ENCODE data around the gene NR4A1. TPM values are rescaled to one million over a fixed set of nuclear protein-coding genes. Genes with fewer than 3 reads are reported as not detected.

NR4A1 gene
- total RNA-seq, 3 donors from 2014 or later (not counting 1 experiment from before 2014, with no cell fraction given) = 72.5 to 177 (median 96.7) TPM

- peak in 1 of 3 donors; percentile 11 for ATAC-seq
- Mint-ChIP-seq H3K27me3 (ENCODE audit: low read depth in 2 of 2) (peaks cover 0 to 9% of the 10 kb centered on the region in 2 donors), H3K4me1 (peaks cover 29 to 38% of the 10 kb centered on the region in 2 donors), H3K9me3 (no peaks in the 10 kb centered on the region), H3K36me3 (no peaks in the 10 kb centered on the region), H3K4me3 (no peak overlapping the region), H3K27ac (peak overlapping the region in 1 of 2 donors; percentile 70)
- Histone ChIP-seq H3K4me1 (ENCODE audit: control insufficient read depth, insufficient read depth, low read length) (peaks cover 43% of the 10 kb centered on the region), H3K27ac (ENCODE audit: low read length) (no peak overlapping the region), H3K4me3 (ENCODE audit: low read length) (no peak overlapping the region), H3K9me3 (ENCODE audit: control insufficient read depth, insufficient read depth, low read length) (no peaks in the 10 kb centered on the region), H3K27me3 (ENCODE audit: control insufficient read depth, insufficient read depth, low read length) (no peaks in the 10 kb centered on the region), H3K36me3 (ENCODE audit: control insufficient read depth, insufficient read depth, low read length) (no peaks in the 10 kb centered on the region)
- DNase-seq = no peak
- intact Hi-C loops (cut with micrococcal nuclease) = no loop called here
- no peak for TF ChIP-seq CTCF (IDR thresholded peaks at IDR 0.05)
- WGBS (ENCODE audit: insufficient coverage) = 13% methylated on average over 3 of the region's 4 CpGs
Measured at GRCh38 chr12:52045794-52046199, 5.4 kb upstream of the NR4A1 start.

- TF ChIP-seq CTCF (IDR thresholded peaks at IDR 0.05) = no peak
- DNase-seq (no peak), ATAC-seq (no peak)
- H3K27me3 Mint-ChIP-seq (ENCODE audit: low read depth in 2 of 2) = peaks cover 0 to 9% of the 10 kb centered on the region in 2 donors
- no peak overlapping the region for H3K27ac ChIP-seq (ENCODE audit: low read length)
- H3K4me1 Mint-ChIP-seq = peaks cover 34 to 44% of the 10 kb centered on the region in 2 donors
- H3K4me3 ChIP-seq (ENCODE audit: low read length) = no peak overlapping the region
- H3K4me3 Mint-ChIP-seq = no peak overlapping the region
- no peaks in the 10 kb centered on the region for H3K27me3 ChIP-seq (ENCODE audit: control insufficient read depth, insufficient read depth, low read length)
- no peaks in the 10 kb centered on the region for H3K36me3 Mint-ChIP-seq
- peaks cover 43% of the 10 kb centered on the region for H3K4me1 ChIP-seq (ENCODE audit: control insufficient read depth, insufficient read depth, low read length)
- H3K36me3 ChIP-seq (ENCODE audit: control insufficient read depth, insufficient read depth, low read length) = no peaks in the 10 kb centered on the region
- H3K27ac Mint-ChIP-seq = peak overlapping the region in 1 of 2 donors; percentile 18
- 94% methylated on average over 6 of the region's 7 CpGs for WGBS (ENCODE audit: insufficient coverage)
- intact Hi-C loops (cut with micrococcal nuclease) = no loop called here
- no peaks in the 10 kb centered on the region for H3K9me3 ChIP-seq (ENCODE audit: control insufficient read depth, insufficient read depth, low read length)
- H3K9me3 Mint-ChIP-seq = no peaks in the 10 kb centered on the region
Measured at GRCh38 chr12:52046859-52047258, 4.4 kb upstream of the NR4A1 start.

GRCh38 chr12:52049286-52049685 is 2.0 kb upstream of the NR4A1 start:
- 78% methylated on average over 4 of the region's 4 CpGs for WGBS (ENCODE audit: insufficient coverage)
- H3K4me1 ChIP-seq (ENCODE audit: control insufficient read depth, insufficient read depth, low read length) = peaks cover 43% of the 10 kb centered on the region
- Mint-ChIP-seq H3K9me3 (no peaks in the 10 kb centered on the region), H3K27me3 (ENCODE audit: low read depth in 2 of 2) (peaks cover 0 to 7% of the 10 kb centered on the region in 2 donors), H3K27ac (peak overlapping the region; percentile 95 to 97), H3K36me3 (no peaks in the 10 kb centered on the region), H3K4me3 (peak overlapping the region; percentile 81), H3K4me1 (peaks cover 31 to 40% of the 10 kb centered on the region in 2 donors)
- H3K27me3 ChIP-seq (ENCODE audit: control insufficient read depth, insufficient read depth, low read length) = no peaks in the 10 kb centered on the region
- intact Hi-C loops (cut with micrococcal nuclease) = no loop called here
- H3K4me3 ChIP-seq (ENCODE audit: low read length) = no peak overlapping the region
- no peaks in the 10 kb centered on the region for H3K9me3 ChIP-seq (ENCODE audit: control insufficient read depth, insufficient read depth, low read length)
- H3K36me3 ChIP-seq (ENCODE audit: control insufficient read depth, insufficient read depth, low read length) = no peaks in the 10 kb centered on the region
- TF ChIP-seq CTCF (IDR thresholded peaks at IDR 0.05) = no peak
- ATAC-seq = no peak
- DNase-seq = no peak
- H3K27ac ChIP-seq (ENCODE audit: low read length) = no peak overlapping the region

- WGBS (ENCODE audit: insufficient coverage) = 85% methylated on average over 5 of the region's 5 CpGs
- H3K4me1 ChIP-seq (ENCODE audit: control insufficient read depth, insufficient read depth, low read length) = peaks cover 43% of the 10 kb centered on the region
- H3K27ac Mint-ChIP-seq = peak overlapping the region; percentile 95 to 97
Measured at GRCh38 chr12:52049688-52050087, 1.6 kb upstream of the NR4A1 start.

More at GRCh38 chr12:52049688-52050087, 1.6 kb upstream of the NR4A1 start:
- Histone ChIP-seq H3K36me3 (ENCODE audit: control insufficient read depth, insufficient read depth, low read length) (no peaks in the 10 kb centered on the region), H3K27ac (ENCODE audit: low read length) (no peak overlapping the region), H3K9me3 (ENCODE audit: control insufficient read depth, insufficient read depth, low read length) (no peaks in the 10 kb centered on the region), H3K4me3 (ENCODE audit: low read length) (no peak overlapping the region), H3K27me3 (ENCODE audit: control insufficient read depth, insufficient read depth, low read length) (no peaks in the 10 kb centered on the region)
- TF ChIP-seq CTCF (IDR thresholded peaks at IDR 0.05) = no peak
- Mint-ChIP-seq H3K27me3 (ENCODE audit: low read depth in 2 of 2) (peaks cover 0 to 7% of the 10 kb centered on the region in 2 donors), H3K4me1 (peaks cover 31 to 40% of the 10 kb centered on the region in 2 donors), H3K36me3 (no peaks in the 10 kb centered on the region), H3K9me3 (no peaks in the 10 kb centered on the region), H3K4me3 (peak overlapping the region; percentile 96)
- DNase-seq = no peak
- no peak for ATAC-seq
- intact Hi-C loops (cut with micrococcal nuclease) = loop anchor here (1.0 kb wide), 3 partner anchors 7 to 43 kb away; partner anchors contain the start of gene TAMALIN

Measured in natural killer cell (primary cell).